HEK293 (cell line): ENCODE results near the gene ZNF780B.

Source experiments
- EGR2 ChIP-seq: fragments of 450-650 bp; formaldehyde crosslinking; IDR thresholded peaks from 2 replicates; pipeline ENCODE4 v1.5.1; 2016; ENCODE audit warnings: low read depth, missing biosample characterization, missing genetic modification characterization
- HOXC10 ChIP-seq: sonication (generic); formaldehyde crosslinking; IDR thresholded peaks from 2 replicates; pipeline ENCODE4 v1.8.1; 2023; ENCODE audit warnings: mild to moderate bottlenecking, missing genetic modification reagents
- MEIS1 ChIP-seq: sonication (generic); formaldehyde crosslinking; IDR thresholded peaks from 2 replicates; pipeline ENCODE4 v1.8.1; 2022; ENCODE audit warnings: missing genetic modification reagents, mild to moderate bottlenecking, borderline replicate concordance
- ZBTB20 ChIP-seq: fragments of 450-650 bp; formaldehyde crosslinking; IDR thresholded peaks from 2 replicates; pipeline ENCODE4 v1.5.1; 2016; ENCODE audit warnings: missing biosample characterization, missing genetic modification characterization
- ZBTB21 ChIP-seq: fragments of 450-650 bp; formaldehyde crosslinking; IDR thresholded peaks from 2 replicates; pipeline ENCODE4 v1.5.1; 2017; ENCODE audit warnings: missing biosample characterization, missing genetic modification characterization
- ZNF132 ChIP-seq: fragments of 450-650 bp; formaldehyde crosslinking; IDR thresholded peaks from 2 replicates; pipeline ENCODE4 v1.5.1; 2017; ENCODE audit warnings: missing biosample characterization, missing genetic modification characterization, borderline replicate concordance
- ZNF157 ChIP-seq: fragments of 450-650 bp; formaldehyde crosslinking; IDR thresholded peaks from 2 replicates; pipeline ENCODE4 v1.5.1; 2016; ENCODE audit warnings: missing biosample characterization, missing genetic modification characterization
- ZNF184 ChIP-seq: fragments of 450-650 bp; IDR thresholded peaks from 2 replicates; pipeline ENCODE4 v1.5.1; 2018; ENCODE audit warnings: missing biosample characterization, mild to moderate bottlenecking, missing genetic modification characterization
- ZNF211 ChIP-seq: fragments of 450-650 bp; formaldehyde crosslinking; IDR thresholded peaks from 2 replicates; pipeline ENCODE4 v1.5.1; 2016; ENCODE audit warnings: low read depth, missing biosample characterization, missing genetic modification characterization
- ZNF23 ChIP-seq: fragments of 450-650 bp; formaldehyde crosslinking; IDR thresholded peaks from 2 replicates; pipeline ENCODE4 v1.5.1; 2016; ENCODE audit warnings: missing biosample characterization, missing genetic modification characterization, borderline replicate concordance
- ZNF324 ChIP-seq: fragments of 450-650 bp; formaldehyde crosslinking; IDR thresholded peaks from 2 replicates; pipeline ENCODE4 v1.5.1; 2016; ENCODE audit warnings: missing biosample characterization, missing genetic modification characterization
- ZNF350 ChIP-seq: fragments of 450-650 bp; formaldehyde crosslinking; IDR thresholded peaks from 2 replicates; pipeline ENCODE4 v1.5.0; 2017; ENCODE audit warnings: missing biosample characterization, mild to moderate bottlenecking, missing genetic modification characterization
- ZNF48 ChIP-seq: fragments of 450-650 bp; formaldehyde crosslinking; IDR thresholded peaks from 2 replicates; pipeline ENCODE4 v1.5.1; 2016; ENCODE audit warnings: missing biosample characterization, missing genetic modification characterization
- ZNF510 ChIP-seq: fragments of 450-650 bp; formaldehyde crosslinking; IDR thresholded peaks from 2 replicates; pipeline ENCODE4 v1.5.1; 2018; ENCODE audit warnings: mild to moderate bottlenecking, missing genetic modification characterization, missing biosample characterization; ENCODE audit not compliant: insufficient replicate concordance
- ZNF514 ChIP-seq: fragments of 450-650 bp; formaldehyde crosslinking; IDR thresholded peaks from 2 replicates; pipeline ENCODE4 v1.5.1; 2016; ENCODE audit warnings: missing biosample characterization, missing genetic modification characterization
- ZNF558 ChIP-seq: fragments of 450-650 bp; formaldehyde crosslinking; IDR thresholded peaks from 2 replicates; pipeline ENCODE4 v1.5.1; 2016; ENCODE audit warnings: missing biosample characterization, missing genetic modification characterization
- ZNF660 ChIP-seq: fragments of 450-650 bp; IDR thresholded peaks from 2 replicates; pipeline ENCODE4 v1.5.1; 2018; ENCODE audit warnings: missing biosample characterization, mild to moderate bottlenecking, missing genetic modification characterization
- ZNF791 ChIP-seq: fragments of 450-650 bp; formaldehyde crosslinking; IDR thresholded peaks from 2 replicates; pipeline ENCODE4 v1.5.1; 2016; ENCODE audit warnings: missing biosample characterization, missing genetic modification characterization
- ZSCAN16 ChIP-seq: fragments of 450-650 bp; formaldehyde crosslinking; IDR thresholded peaks from 2 replicates; pipeline ENCODE4 v1.5.1; 2016; ENCODE audit warnings: missing biosample characterization, missing genetic modification characterization
- TF ChIP-seq, protein P1 (sequence below): fragments of 450-650 bp; formaldehyde crosslinking; IDR thresholded peaks from 2 replicates; pipeline ENCODE4 v1.5.1; 2017; ENCODE audit warnings: missing biosample characterization, mild to moderate bottlenecking, missing genetic modification characterization, moderate library complexity
- TF ChIP-seq, protein P2 (sequence below): fragments of 450-650 bp; formaldehyde crosslinking; IDR thresholded peaks from 2 replicates; pipeline ENCODE4 v1.5.1; 2016; ENCODE audit warnings: missing biosample characterization, missing genetic modification characterization
- TF ChIP-seq, protein P3 (sequence below): fragments of 450-650 bp; formaldehyde crosslinking; IDR thresholded peaks from 2 replicates; pipeline ENCODE4 v1.5.1; 2016; ENCODE audit warnings: missing biosample characterization, missing genetic modification characterization
- TF ChIP-seq, protein P4 (sequence below): fragments of 450-650 bp; formaldehyde crosslinking; IDR thresholded peaks from 2 replicates; pipeline ENCODE4 v1.5.0; 2017; ENCODE audit warnings: missing biosample characterization, missing genetic modification characterization, borderline replicate concordance
- TF ChIP-seq, protein P5 (sequence below): fragments of 450-650 bp; formaldehyde crosslinking; IDR thresholded peaks from 2 replicates; pipeline ENCODE4 v1.5.1; 2016; ENCODE audit warnings: missing biosample characterization, missing genetic modification characterization
- TF ChIP-seq, protein P6 (sequence below): fragments of 450-650 bp; formaldehyde crosslinking; IDR thresholded peaks from 2 replicates; pipeline ENCODE4 v1.5.1; 2016; ENCODE audit warnings: missing biosample characterization, missing genetic modification characterization, low read depth

Gene ZNF780B

DNA sequence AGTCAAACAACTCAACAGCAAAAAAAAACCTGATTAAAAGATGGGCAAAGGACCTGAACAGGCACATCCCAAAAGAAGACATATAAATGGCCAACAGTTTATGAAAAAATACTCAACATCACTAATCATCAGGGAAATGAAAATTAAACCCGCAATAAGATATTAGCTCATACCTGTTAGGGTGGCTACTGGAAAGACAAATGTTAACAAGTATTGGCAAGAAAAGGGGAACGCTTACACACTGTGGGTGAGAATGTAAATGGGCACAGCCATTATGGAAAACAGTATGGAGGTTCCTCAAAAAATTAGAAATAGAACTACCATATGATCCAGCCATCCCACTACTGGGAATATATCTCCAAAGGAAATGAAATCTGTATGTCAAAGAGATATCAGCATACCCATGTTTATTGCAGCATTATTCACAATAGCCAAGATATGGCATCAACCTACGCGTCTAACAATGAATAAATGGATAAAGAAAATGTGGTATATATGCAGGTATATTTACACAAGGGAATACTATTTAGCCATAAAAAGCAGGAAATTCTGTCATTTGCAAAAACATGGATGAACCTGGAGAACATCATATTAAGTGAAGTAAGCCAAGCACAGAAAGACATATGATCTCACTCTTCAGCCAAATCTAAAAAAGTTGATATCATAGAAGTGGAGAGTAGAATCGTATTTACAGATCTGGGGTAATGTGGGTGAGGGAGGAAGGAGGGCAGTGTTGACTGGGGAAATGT is 32.4 kb upstream of the ZNF780B start (continued):
- TF ChIP-seq, protein P1, sequence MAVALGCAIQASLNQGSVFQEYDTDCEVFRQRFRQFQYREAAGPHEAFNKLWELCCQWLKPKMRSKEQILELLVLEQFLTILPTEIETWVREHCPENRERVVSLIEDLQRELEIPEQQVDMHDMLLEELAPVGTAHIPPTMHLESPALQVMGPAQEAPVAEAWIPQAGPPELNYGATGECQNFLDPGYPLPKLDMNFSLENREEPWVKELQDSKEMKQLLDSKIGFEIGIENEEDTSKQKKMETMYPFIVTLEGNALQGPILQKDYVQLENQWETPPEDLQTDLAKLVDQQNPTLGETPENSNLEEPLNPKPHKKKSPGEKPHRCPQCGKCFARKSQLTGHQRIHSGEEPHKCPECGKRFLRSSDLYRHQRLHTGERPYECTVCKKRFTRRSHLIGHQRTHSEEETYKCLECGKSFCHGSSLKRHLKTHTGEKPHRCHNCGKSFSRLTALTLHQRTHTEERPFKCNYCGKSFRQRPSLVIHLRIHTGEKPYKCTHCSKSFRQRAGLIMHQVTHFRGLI (tag by site-specific recombination): no peak
- TF ChIP-seq ZNF791 (tag by site-specific recombination) (no peak), ZNF23 (tag by site-specific recombination) (no peak), ZNF48 (tag by site-specific recombination) (no peak), ZNF211 (tag by site-specific recombination) (peak; percentile 85), ZNF132 (no peak), ZNF324 (tag by site-specific recombination) (no peak), ZNF510 (tag by site-specific recombination) (no peak), HOXC10 (no peak), ZNF350 (tag by site-specific recombination) (0 out of 2 replicates have a peak, but pooled peaks have one; percentile 29), MEIS1 (CRISPR knock-in tag) (no peak), ZBTB20 (tag by site-specific recombination) (no peak), ZNF157 (0 out of 2 replicates have a peak, but pooled peaks have one; percentile 19), ZNF660 (tag by site-specific recombination) (0 out of 2 replicates have a peak, but pooled peaks have one; percentile 18), ZNF514 (tag by site-specific recombination) (no peak), EGR2 (no peak), ZNF558 (tag by site-specific recombination) (no peak), ZSCAN16 (tag by site-specific recombination) (no peak), ZBTB21 (no peak), ZNF184 (tag by site-specific recombination) (peak; percentile 98)
- TF ChIP-seq, protein P2, sequence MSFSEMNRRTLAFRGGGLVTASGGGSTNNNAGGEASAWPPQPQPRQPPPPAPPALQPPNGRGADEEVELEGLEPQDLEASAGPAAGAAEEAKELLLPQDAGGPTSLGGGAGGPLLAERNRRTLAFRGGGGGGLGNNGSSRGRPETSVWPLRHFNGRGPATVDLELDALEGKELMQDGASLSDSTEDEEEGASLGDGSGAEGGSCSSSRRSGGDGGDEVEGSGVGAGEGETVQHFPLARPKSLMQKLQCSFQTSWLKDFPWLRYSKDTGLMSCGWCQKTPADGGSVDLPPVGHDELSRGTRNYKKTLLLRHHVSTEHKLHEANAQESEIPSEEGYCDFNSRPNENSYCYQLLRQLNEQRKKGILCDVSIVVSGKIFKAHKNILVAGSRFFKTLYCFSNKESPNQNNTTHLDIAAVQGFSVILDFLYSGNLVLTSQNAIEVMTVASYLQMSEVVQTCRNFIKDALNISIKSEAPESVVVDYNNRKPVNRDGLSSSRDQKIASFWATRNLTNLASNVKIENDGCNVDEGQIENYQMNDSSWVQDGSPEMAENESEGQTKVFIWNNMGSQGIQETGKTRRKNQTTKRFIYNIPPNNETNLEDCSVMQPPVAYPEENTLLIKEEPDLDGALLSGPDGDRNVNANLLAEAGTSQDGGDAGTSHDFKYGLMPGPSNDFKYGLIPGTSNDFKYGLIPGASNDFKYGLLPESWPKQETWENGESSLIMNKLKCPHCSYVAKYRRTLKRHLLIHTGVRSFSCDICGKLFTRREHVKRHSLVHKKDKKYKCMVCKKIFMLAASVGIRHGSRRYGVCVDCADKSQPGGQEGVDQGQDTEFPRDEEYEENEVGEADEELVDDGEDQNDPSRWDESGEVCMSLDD: no peak
- TF ChIP-seq, protein P3, sequence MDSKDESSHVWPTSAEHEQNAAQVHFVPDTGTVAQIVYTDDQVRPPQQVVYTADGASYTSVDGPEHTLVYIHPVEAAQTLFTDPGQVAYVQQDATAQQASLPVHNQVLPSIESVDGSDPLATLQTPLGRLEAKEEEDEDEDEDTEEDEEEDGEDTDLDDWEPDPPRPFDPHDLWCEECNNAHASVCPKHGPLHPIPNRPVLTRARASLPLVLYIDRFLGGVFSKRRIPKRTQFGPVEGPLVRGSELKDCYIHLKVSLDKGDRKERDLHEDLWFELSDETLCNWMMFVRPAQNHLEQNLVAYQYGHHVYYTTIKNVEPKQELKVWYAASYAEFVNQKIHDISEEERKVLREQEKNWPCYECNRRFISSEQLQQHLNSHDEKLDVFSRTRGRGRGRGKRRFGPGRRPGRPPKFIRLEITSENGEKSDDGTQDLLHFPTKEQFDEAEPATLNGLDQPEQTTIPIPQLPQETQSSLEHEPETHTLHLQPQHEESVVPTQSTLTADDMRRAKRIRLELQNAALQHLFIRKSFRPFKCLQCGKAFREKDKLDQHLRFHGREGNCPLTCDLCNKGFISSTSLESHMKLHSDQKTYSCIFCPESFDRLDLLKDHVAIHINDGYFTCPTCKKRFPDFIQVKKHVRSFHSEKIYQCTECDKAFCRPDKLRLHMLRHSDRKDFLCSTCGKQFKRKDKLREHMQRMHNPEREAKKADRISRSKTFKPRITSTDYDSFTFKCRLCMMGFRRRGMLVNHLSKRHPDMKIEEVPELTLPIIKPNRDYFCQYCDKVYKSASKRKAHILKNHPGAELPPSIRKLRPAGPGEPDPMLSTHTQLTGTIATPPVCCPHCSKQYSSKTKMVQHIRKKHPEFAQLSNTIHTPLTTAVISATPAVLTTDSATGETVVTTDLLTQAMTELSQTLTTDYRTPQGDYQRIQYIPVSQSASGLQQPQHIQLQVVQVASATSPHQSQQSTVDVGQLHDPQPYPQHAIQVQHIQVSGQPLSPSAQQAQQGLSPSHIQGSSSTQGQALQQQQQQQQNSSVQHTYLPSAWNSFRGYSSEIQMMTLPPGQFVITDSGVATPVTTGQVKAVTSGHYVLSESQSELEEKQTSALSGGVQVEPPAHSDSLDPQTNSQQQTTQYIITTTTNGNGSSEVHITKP (tag by site-specific recombination): no peak
- TF ChIP-seq, protein P4, sequence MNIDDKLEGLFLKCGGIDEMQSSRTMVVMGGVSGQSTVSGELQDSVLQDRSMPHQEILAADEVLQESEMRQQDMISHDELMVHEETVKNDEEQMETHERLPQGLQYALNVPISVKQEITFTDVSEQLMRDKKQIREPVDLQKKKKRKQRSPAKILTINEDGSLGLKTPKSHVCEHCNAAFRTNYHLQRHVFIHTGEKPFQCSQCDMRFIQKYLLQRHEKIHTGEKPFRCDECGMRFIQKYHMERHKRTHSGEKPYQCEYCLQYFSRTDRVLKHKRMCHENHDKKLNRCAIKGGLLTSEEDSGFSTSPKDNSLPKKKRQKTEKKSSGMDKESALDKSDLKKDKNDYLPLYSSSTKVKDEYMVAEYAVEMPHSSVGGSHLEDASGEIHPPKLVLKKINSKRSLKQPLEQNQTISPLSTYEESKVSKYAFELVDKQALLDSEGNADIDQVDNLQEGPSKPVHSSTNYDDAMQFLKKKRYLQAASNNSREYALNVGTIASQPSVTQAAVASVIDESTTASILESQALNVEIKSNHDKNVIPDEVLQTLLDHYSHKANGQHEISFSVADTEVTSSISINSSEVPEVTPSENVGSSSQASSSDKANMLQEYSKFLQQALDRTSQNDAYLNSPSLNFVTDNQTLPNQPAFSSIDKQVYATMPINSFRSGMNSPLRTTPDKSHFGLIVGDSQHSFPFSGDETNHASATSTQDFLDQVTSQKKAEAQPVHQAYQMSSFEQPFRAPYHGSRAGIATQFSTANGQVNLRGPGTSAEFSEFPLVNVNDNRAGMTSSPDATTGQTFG (tag by site-specific recombination): no peak
- TF ChIP-seq, protein P5, sequence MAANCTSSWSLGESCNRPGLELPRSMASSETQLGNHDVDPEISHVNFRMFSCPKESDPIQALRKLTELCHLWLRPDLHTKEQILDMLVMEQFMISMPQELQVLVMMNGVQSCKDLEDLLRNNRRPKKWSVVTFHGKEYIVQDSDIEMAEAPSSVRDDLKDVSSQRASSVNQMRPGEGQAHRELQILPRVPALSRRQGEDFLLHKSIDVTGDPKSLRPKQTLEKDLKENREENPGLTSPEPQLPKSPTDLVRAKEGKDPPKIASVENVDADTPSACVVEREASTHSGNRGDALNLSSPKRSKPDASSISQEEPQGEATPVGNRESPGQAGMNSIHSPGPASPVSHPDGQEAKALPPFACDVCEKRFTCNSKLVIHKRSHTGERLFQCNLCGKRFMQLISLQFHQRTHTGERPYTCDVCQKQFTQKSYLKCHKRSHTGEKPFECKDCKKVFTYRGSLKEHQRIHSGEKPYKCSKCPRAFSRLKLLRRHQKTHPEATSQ (tag by site-specific recombination): no peak
- TF ChIP-seq, protein P6, sequence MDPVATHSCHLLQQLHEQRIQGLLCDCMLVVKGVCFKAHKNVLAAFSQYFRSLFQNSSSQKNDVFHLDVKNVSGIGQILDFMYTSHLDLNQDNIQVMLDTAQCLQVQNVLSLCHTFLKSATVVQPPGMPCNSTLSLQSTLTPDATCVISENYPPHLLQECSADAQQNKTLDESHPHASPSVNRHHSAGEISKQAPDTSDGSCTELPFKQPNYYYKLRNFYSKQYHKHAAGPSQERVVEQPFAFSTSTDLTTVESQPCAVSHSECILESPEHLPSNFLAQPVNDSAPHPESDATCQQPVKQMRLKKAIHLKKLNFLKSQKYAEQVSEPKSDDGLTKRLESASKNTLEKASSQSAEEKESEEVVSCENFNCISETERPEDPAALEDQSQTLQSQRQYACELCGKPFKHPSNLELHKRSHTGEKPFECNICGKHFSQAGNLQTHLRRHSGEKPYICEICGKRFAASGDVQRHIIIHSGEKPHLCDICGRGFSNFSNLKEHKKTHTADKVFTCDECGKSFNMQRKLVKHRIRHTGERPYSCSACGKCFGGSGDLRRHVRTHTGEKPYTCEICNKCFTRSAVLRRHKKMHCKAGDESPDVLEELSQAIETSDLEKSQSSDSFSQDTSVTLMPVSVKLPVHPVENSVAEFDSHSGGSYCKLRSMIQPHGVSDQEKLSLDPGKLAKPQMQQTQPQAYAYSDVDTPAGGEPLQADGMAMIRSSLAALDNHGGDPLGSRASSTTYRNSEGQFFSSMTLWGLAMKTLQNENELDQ (tag by site-specific recombination): no peak
